Breast epithelium (tissue), 4 donors: ENCODE data around the gene KPNA1. TPM values are rescaled to one million over a fixed set of nuclear protein-coding genes. Genes with fewer than 3 reads are reported as not detected.
A peak's percentile ranks its signal among the peaks of the same experiment; 100 is the strongest.

Experiments
- DNase-seq, 2 donors: peaks; one replicate each; pipeline ENCODE4 v3.0.0-alpha.2; 2019; ENCODE audit warnings: low spot score in 2 of 2
- H3K27ac ChIP-seq, 2 donors: fragments of 200-600 bp; sonication (generic) in 1 of 2; one replicate each; pipeline ENCODE4 v1.5.1; 2016 to 2019; ENCODE audit warnings: mild to moderate bottlenecking in 1 of 2
- H3K27me3 ChIP-seq, 2 donors: fragments of 200-600 bp; sonication (generic) in 1 of 2; one replicate each; pipeline versions ENCODE4 v1.5.1 to v1.6.0; 2017 to 2019; ENCODE audit warnings: control low read depth in 1 of 2, mild to moderate bottlenecking in 1 of 2
- H3K36me3 ChIP-seq: fragments of 200-600 bp; one replicate; pipeline ENCODE4 v1.5.1; 2019
- H3K4me1 ChIP-seq, 2 donors: fragments of 200-600 bp; sonication (generic); one replicate each; pipeline ENCODE4 v1.5.1; 2016 to 2019; ENCODE audit warnings: control low read depth in 1 of 2
- H3K4me3 ChIP-seq, 3 donors: fragments of 200-600 bp; sonication (generic); 1 replicate in 2 of 3; 2 replicates in 1 of 3; pipeline ENCODE4 v1.5.1; 2016 to 2019; ENCODE audit warnings: mild to moderate bottlenecking in 3 of 3, moderate library complexity in 2 of 3
- H3K9me3 ChIP-seq, 2 donors: fragments of 200-600 bp; sonication (generic) in 1 of 2; one replicate each; pipeline ENCODE4 v1.5.1; 2016 to 2019; ENCODE audit warnings: control low read depth in 1 of 2
- POLR2A ChIP-seq: fragments of 450-650 bp; IDR thresholded peaks from one replicate; pipeline ENCODE4 v1.6.1; 2016; ENCODE audit warnings: antibody characterized with exemption, mild to moderate bottlenecking, moderate library complexity
- POLR2AphosphoS5 ChIP-seq, 3 donors: sonication (generic); formaldehyde crosslinking; IDR thresholded peaks; one replicate each; pipeline ENCODE4 v1.6.1; 2017; ENCODE audit warnings: antibody characterized with exemption in 3 of 3
- intact Hi-C: fragments of 100-400 bp; cut with DNase I; formaldehyde crosslinking; loops from one replicate; pipeline ENCODE4 v1.15.1; 2023; ENCODE audit warnings: low total_unique reads
- total RNA-seq, 3 donors: library from RNA; depleted of rRNA; stranded (reverse); fragments of >200 nt; gene quantifications; one replicate each; pipeline ENCODE4 v1.1.0, GENCODE V29; 2016
- TF ChIP-seq, protein P1 (sequence below), 3 donors: fragments of 450-650 bp; IDR thresholded peaks; one replicate each; pipeline ENCODE4 v1.5.1; 2016 to 2017; ENCODE audit warnings: antibody characterized with exemption in 3 of 3, mild to moderate bottlenecking in 3 of 3, moderate library complexity in 3 of 3

KPNA1 gene
- total RNA-seq, 3 donors from 2014 or later, result 40.3 to 51.7 (median 42.4) TPM

DNA sequence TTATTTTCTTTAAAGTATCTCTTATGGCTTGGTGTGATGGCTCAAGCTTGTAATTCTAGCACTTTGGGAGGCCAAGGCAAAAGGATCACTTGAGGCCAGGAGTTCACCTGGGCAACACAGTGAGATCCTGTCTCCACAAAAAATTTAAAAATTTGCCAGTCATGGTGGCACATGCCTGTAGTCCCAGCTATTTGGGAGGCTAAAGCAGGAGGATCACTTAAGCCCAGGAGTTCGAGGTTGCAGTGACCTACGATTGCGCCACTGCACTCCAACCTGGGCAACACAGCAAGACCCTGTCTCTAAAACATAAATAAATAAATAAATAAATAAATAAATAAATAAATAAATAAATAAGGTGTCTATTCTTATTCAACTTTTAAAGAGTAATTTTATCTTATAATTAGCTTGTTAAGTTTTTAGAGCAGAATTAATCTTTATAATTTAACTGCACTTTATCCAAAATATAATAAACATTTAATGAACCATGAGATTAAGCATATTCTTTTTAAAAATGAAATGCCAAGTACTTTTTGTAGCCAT is 48.0 kb downstream of the KPNA1 start:
- TF ChIP-seq, protein P1, sequence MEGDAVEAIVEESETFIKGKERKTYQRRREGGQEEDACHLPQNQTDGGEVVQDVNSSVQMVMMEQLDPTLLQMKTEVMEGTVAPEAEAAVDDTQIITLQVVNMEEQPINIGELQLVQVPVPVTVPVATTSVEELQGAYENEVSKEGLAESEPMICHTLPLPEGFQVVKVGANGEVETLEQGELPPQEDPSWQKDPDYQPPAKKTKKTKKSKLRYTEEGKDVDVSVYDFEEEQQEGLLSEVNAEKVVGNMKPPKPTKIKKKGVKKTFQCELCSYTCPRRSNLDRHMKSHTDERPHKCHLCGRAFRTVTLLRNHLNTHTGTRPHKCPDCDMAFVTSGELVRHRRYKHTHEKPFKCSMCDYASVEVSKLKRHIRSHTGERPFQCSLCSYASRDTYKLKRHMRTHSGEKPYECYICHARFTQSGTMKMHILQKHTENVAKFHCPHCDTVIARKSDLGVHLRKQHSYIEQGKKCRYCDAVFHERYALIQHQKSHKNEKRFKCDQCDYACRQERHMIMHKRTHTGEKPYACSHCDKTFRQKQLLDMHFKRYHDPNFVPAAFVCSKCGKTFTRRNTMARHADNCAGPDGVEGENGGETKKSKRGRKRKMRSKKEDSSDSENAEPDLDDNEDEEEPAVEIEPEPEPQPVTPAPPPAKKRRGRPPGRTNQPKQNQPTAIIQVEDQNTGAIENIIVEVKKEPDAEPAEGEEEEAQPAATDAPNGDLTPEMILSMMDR (IDR thresholded peaks at IDR 0.05), result no peak
- no peak for TF ChIP-seq POLR2AphosphoS5 (IDR thresholded peaks at IDR 0.05)
- TF ChIP-seq POLR2A, result no peak
- no peak for DNase-seq
- H3K9me3 ChIP-seq, result no peaks in the 10 kb centered on the region
- no peaks in the 10 kb centered on the region for H3K27me3 ChIP-seq
- no peak overlapping the region for H3K27ac ChIP-seq
- H3K4me1 ChIP-seq, result no peaks in the 10 kb centered on the region
- no peaks in the 10 kb centered on the region for H3K36me3 ChIP-seq
- intact Hi-C loops, result loop anchor here (5.0 kb wide), 1 partner anchor 571 kb away; no protein-coding TSS in a partner anchor
- H3K4me3 ChIP-seq, result no peak overlapping the region

DNA sequence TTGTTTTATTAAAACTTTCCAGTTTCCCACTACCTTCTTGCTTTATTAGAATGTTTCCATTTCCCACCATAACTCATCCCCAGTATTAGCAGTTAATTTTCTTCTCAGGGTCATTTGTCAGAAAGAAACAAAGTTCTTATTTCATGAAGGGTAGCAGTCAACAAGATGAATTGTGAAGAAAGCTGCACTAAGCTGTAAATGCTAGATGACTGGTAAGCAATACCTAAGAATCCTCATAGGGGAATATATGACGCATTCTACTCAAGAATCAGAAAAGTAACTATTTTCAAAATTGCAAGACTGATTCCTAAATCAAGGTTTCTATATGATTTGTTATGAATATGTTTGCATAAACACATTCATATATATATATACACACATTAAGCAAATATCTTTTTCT is 50.1 kb downstream of the KPNA1 start:
- TF ChIP-seq POLR2AphosphoS5 (IDR thresholded peaks at IDR 0.05) (no peak), POLR2A (no peak)
- TF ChIP-seq, protein P1 (IDR thresholded peaks at IDR 0.05), result no peak
- Histone ChIP-seq H3K27ac (no peak overlapping the region), H3K27me3 (no peaks in the 10 kb centered on the region), H3K4me1 (no peaks in the 10 kb centered on the region), H3K9me3 (no peaks in the 10 kb centered on the region), H3K4me3 (no peak overlapping the region), H3K36me3 (no peaks in the 10 kb centered on the region)
- no peak for DNase-seq
- intact Hi-C loops, result loop anchor here (5.0 kb wide), 1 partner anchor 573 kb away; no protein-coding TSS in a partner anchor

DNA sequence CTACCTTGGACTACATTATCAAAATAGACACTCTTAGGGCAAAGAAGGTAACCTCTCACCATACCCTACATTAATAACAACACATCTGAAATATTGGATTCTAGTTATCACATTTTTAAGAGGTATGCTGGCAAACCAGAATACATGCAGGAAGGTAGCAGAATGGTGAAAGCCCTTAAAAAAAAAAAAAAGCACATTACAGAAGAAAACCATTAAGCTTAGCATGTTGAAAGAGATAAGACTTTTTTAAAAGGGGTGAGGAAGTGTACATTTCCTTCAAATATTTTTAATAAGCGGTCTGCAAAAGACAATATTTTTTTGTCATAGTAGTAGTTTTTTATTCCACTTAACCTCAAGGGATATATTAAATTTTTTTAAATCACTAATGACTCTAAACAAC is 52.3 kb downstream of the KPNA1 start:
- Histone ChIP-seq H3K36me3 (no peaks in the 10 kb centered on the region), H3K4me1 (no peaks in the 10 kb centered on the region), H3K27me3 (no peaks in the 10 kb centered on the region), H3K27ac (no peak overlapping the region), H3K9me3 (no peaks in the 10 kb centered on the region), H3K4me3 (no peak overlapping the region)
- no peak for DNase-seq
- intact Hi-C loops, result no loop called here
- TF ChIP-seq POLR2A (no peak), POLR2AphosphoS5 (IDR thresholded peaks at IDR 0.05) (no peak)
- TF ChIP-seq, protein P1 (IDR thresholded peaks at IDR 0.05), result no peak

DNA sequence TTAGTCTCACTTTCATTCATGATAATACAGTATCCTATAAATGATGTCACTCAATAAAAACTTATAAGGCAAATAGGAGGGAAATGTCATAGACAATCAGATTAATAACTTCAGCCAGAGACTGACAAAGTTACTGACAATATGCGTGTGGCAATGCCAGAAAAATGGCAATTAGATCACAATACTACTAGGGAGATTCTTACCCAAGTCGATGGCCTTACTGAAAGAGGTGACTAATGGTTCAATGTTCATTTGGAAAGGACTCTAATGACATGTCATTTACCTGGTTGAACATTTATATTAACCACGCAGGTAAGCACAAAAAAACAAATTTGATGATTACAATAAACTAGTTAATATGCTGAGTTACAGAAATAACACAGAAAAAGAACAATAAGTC is 52.9 kb downstream of the KPNA1 start:
- TF ChIP-seq POLR2A (no peak), POLR2AphosphoS5 (IDR thresholded peaks at IDR 0.05) (no peak)
- TF ChIP-seq, protein P1 (IDR thresholded peaks at IDR 0.05), result no peak
- no peak overlapping the region for H3K4me3 ChIP-seq
- H3K36me3 ChIP-seq, result no peaks in the 10 kb centered on the region
- no peak for DNase-seq
- no peaks in the 10 kb centered on the region for H3K27me3 ChIP-seq
- H3K9me3 ChIP-seq, result no peaks in the 10 kb centered on the region
- H3K27ac ChIP-seq, result no peak overlapping the region
- H3K4me1 ChIP-seq, result no peaks in the 10 kb centered on the region
- intact Hi-C loops, result no loop called here

DNA sequence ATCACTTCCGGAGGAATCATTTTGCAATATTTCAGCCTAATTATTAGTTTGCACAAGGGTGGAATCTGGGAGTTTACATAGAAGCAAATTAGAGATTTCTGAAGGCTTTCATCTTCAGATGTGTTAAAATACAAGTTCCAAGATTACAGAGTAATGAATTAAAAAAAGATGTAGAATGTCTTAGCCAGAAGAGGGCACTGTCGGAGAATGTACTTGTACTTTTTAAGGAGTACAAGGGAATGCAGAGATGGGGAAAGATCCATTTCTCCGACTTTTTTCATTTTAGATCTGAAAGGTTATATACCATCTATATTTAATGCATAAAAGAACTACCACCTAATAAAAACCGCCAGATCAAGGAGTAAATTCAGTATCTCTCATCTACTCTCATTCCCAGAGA is 55.7 kb downstream of the KPNA1 start:
- intact Hi-C loops, result no loop called here
- Histone ChIP-seq H3K27ac (no peak overlapping the region), H3K9me3 (no peaks in the 10 kb centered on the region), H3K4me1 (no peaks in the 10 kb centered on the region), H3K27me3 (no peaks in the 10 kb centered on the region), H3K36me3 (no peaks in the 10 kb centered on the region), H3K4me3 (no peak overlapping the region)
- no peak for DNase-seq
- TF ChIP-seq POLR2A (no peak), POLR2AphosphoS5 (IDR thresholded peaks at IDR 0.05) (no peak)
- TF ChIP-seq, protein P1 (IDR thresholded peaks at IDR 0.05), result peak in 1 of 3 donors; percentile 29
